NCI-H2107 treated with DMSO at 0.1 percent for 48 hours (cell line): ENCODE data around the gene SHC3.

ENCODE experiments used
- DNase-seq: peaks from one replicate; lab custom pipeline; 2025; ENCODE audit not compliant: unreplicated experiment; lab: John Stamatoyannopoulos, UW

Gene SHC3

GRCh38 chr9:89112243-89112642 is 66.4 kb downstream of the SHC3 start:
- DNase-seq: no peak

DNA sequence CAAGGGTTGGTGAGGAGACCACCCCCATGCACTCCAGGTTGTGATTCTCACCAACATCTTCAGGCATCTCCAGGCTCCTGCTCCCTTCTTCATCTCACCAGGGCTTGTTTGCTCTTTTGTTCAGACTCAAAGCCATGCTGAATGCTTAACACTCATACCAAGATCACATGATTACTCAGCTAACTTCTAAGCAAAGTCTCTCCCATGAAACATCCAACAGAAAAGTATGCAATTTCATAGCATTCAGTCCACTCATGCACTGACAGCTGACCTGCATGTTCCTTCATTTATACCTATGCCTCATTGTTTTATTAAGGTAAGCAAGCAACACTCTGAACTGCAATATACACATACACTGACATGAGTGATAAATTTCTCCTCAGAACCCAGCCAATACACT is 69.0 kb downstream of the SHC3 start:
- no peak for DNase-seq

- no peak for DNase-seq
Observed at GRCh38 chr9:89107406-89107805, 71.2 kb downstream of the SHC3 start.

- no peak for DNase-seq
Observed at GRCh38 chr9:89106224-89106851, 72.3 kb downstream of the SHC3 start.

DNA sequence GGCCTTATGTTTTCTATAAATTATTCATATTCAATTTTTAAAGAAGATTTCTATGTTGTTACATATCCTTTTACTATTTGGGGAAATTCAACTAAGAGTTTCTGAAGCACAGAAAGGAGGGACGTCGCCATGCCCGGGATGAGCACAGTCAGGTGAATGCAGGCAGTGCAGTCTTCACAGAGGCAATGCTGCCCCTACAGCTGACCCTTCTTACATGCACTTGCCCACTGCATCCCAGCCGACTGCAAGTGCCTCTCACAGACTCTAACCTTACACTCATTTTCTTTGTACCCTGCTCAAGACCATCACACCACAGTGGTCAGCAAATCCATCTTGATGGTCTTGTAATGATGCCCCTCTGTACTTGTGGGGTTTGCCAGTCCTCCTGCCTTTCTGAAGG is 73.8 kb downstream of the SHC3 start:
- no peak for DNase-seq

DNA sequence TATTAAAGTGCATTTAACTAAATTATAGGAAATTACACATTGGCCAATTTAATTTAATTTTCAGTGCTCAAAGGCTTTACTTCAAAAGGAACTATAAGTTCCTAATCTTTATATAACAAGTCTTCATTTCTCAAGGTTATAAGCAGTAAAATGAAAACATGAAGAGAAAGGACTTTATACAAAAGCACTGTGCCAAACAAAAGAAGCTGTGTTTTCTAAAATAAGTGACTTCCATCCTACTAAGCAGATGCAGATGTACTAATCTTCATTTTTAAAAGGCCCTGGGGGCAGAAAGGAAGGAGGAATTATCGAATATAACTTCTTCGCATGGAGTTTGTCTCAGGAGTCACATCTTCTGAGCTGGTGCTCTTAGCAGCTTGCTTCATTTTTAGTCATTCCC is 81.4 kb downstream of the SHC3 start:
- DNase-seq: no peak

GRCh38 chr9:89096807-89097206 is 81.8 kb downstream of the SHC3 start:
- DNase-seq: no peak

GRCh38 chr9:89095761-89096528 is 82.7 kb downstream of the SHC3 start:
- no peak for DNase-seq

- DNase-seq: no peak
Observed at GRCh38 chr9:89093201-89093975, 85.2 kb downstream of the SHC3 start.

DNA sequence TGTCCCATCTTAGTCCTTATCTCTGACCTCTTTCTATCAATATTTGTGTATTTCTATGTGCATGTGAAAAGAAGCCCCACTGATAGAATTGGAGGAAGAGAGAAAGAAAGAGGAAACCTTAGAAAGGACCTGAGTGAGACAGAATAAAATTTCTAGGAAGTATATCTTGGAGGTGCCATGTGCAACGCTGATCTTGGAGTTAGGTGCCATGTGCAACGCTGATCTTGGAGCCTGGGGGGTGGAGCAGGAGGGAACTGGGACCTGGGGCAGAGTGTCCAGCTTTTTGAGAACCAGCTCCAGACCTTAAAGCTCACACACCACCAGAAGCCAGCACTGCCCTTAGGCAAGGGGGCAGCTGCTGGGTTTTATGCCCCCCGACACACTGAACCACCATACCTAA is 89.4 kb downstream of the SHC3 start:
- no peak for DNase-seq

DNA sequence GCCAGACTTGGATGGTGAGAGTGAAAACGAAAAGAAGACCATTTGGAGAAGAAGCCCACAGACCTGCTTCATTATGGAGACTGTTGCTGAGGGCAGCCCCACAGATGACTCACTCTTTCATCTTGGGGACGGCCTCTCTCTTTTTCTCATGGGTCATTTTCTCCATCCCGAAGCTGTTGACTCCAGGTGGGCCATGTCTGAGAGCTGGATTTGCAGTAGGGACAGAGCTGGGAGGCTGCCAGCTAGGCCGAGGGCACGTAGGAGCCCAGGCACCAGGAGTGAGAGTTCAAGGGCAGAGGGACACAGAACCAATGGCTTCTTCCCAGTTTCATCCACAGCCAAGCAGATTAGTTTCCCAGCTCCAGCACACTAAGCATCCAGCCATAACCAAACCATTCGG is 95.0 kb downstream of the SHC3 start:
- DNase-seq: no peak

DNA sequence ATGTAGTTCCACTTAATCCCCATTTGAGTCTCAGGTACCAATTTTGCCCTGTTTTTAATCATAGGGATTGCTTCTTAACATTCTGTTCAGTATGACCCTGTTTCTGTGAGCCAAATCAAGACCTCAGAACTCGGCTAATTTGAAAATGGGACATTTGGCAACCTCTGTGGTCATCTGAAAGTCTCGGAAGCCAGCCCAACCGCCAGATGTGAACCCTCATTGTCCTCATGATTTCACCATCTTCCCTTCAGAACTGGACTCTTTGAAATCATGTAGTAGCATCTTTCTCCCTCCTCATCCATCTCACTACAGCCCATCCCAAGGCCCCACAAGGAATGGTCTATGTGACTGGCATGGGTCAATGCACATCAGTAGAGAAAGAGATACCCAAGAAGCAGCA is 98.4 kb downstream of the SHC3 start:
- DNase-seq: no peak

GRCh38 chr9:89079391-89079790 is 99.2 kb downstream of the SHC3 start:
- no peak for DNase-seq

- no peak for DNase-seq
Observed at GRCh38 chr9:89078860-89079259, 99.8 kb downstream of the SHC3 start.

- no peak for DNase-seq
Observed at GRCh38 chr9:89078421-89078820, 100.2 kb downstream of the SHC3 start.

- DNase-seq: no peak
Observed at GRCh38 chr9:89077519-89077918, 101.1 kb downstream of the SHC3 start.

- no peak for DNase-seq
Observed at GRCh38 chr9:89073397-89073796, 105.2 kb downstream of the SHC3 start.

- no peak for DNase-seq
Observed at GRCh38 chr9:89071591-89071990, 107.0 kb downstream of the SHC3 start.

DNA sequence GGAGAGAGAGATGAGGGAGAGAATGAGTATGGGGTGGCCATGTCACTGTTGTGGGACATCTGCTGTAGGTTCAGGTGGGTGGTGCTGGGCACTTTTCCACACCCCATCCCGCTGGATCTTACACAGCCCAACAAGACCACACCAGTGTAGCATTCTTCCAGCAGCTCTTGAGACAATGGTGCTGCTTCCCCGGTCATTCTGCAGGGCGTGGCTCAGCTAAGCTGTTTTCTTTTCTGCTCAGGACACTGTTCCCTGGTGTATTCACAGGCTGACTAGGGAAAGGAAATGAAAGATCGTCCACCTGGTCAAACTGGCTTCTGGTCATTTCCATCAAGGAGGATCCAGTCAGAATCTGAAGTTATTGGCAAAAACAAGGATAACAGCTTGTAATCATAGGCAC is 111.8 kb downstream of the SHC3 start:
- DNase-seq: no peak

- no peak for DNase-seq
Observed at GRCh38 chr9:89065921-89066320, 112.7 kb downstream of the SHC3 start.

DNA sequence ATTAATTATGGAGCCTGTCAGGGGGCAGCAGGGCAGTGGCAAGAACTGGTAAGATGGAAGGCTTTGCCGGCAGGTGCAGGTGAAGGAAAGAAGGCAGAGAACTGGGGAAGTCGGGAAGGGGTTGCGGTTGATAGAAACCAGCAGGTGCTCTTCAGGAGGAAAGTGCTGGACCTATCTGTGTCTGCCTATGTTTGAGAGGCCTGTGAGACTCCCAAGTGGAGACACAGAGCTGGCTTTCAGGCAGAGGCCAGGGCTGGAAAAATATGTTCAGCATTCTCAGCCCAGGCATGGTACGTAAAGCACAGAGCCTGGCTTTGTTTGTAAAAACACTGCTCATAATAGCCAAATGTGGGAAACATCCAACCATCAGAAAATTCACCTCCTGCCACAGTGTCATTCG is 117.8 kb downstream of the SHC3 start:
- no peak for DNase-seq

- DNase-seq: no peak
Observed at GRCh38 chr9:89059925-89060506, 118.6 kb downstream of the SHC3 start.
